HepG2 (cell line): ENCODE results near the gene LRFN2. TPM values are rescaled to one million over a fixed set of nuclear protein-coding genes. Genes with fewer than 3 reads are reported as not detected.

ENCODE experiments used
- ATAC-seq: fragments of 200-7000 bp; cut with Tn5 transposase; 3 replicates; pipeline ENCODE4 v1.9.1; 2020; ENCODE audit warnings: mild to moderate bottlenecking, moderate library complexity
- BruUV-seq: library from RNA; stranded (reverse); fragments of 400-500 nt; replicated peaks from 2 replicates; lab custom pipeline; 2021; lab: Mats Ljungman, UMichigan
- CTCF ChIA-PET: fragments of 300-600 bp; formaldehyde crosslinking; extraction: SDS; loops from one replicate; lab custom pipeline; 2021; ENCODE audit warnings: low total read pairs, inconsistent platforms, low intra/inter-chr PET ratio; lab: Yijun Ruan, JAX
- POLR2A ChIA-PET: fragments of 350-600 bp; sonication (Branson Sonifier 250); formaldehyde crosslinking; loops from one replicate; lab custom pipeline; 2020; ENCODE audit warnings: antibody characterized with exemption, inconsistent platforms; lab: Yijun Ruan, JAX
- DNase-seq: peaks from one replicate; pipeline ENCODE4 v3.0.0-alpha.2; 2015; ENCODE audit warnings: low spot score
- FAIRE-seq: peaks from 3 replicates; lab custom pipeline; 2011; peaks lifted over from hg19 to GRCh38; lab: Jason Lieb, UNC
- H2AFZ ChIP-seq: one replicate; pipeline ENCODE4 v1.6.1; 2011; ENCODE audit warnings: low read length, inconsistent platforms
- H3K27ac ChIP-seq: fragments of 300-600 bp; 3 replicates; pipeline ENCODE4 v1.8.0; 2011; ENCODE audit warnings: mixed run types, mild to moderate bottlenecking, mixed read lengths, low read length, inconsistent platforms; ENCODE audit not compliant: insufficient read depth; ENCODE audit errors: extremely low read length
- H3K27me3 ChIP-seq, 2 experiments: fragments of 200-600 bp in 1 of 2; 2 replicates in 1 of 2; 3 replicates in 1 of 2; pipeline versions ENCODE4 v1.6.0 to v1.8.0; 2011; ENCODE audit warnings: low read length in 2 of 2, mild to moderate bottlenecking in 2 of 2, moderate library complexity in 2 of 2, inconsistent platforms in 1 of 2; ENCODE audit not compliant: insufficient read depth in 2 of 2, control insufficient read depth in 1 of 2
- H3K36me3 ChIP-seq, 2 experiments: fragments of 200-600 bp in 1 of 2; replicated peaks in 1 of 2; 2 replicates in 1 of 2; 3 replicates in 1 of 2; pipeline versions ENCODE4 v1.5.1 to v1.8.0; 2011; ENCODE audit warnings: low read length in 2 of 2, inconsistent platforms in 1 of 2; ENCODE audit not compliant: insufficient read depth in 2 of 2, control insufficient read depth in 1 of 2
- H3K4me1 ChIP-seq: 2 replicates; pipeline ENCODE4 v1.5.1; 2012; ENCODE audit warnings: low read length, inconsistent platforms; ENCODE audit not compliant: insufficient read depth
- H3K4me2 ChIP-seq: 2 replicates; pipeline ENCODE4 v1.6.0; 2011; ENCODE audit warnings: low read depth, low read length, inconsistent platforms
- H3K4me3 ChIP-seq, 3 experiments: fragments of 200-600 bp in 1 of 3; sonication (generic), shearing (Covaris generic) in 1 of 3; replicated peaks in 1 of 3; 2 replicates each; pipeline ENCODE4 v1.5.1; 2011 to 2016; ENCODE audit warnings: low read length in 3 of 3, inconsistent platforms in 2 of 3, low read depth in 2 of 3, mild to moderate bottlenecking in 2 of 3, control low read depth in 1 of 3, mixed read lengths in 1 of 3; ENCODE audit not compliant: insufficient read depth in 1 of 3
- H3K79me2 ChIP-seq: one replicate; pipeline ENCODE4 v1.6.1; 2011; ENCODE audit warnings: low read length, inconsistent platforms; ENCODE audit not compliant: insufficient read depth
- H3K9ac ChIP-seq: 2 replicates; pipeline ENCODE4 v1.6.0; 2011; ENCODE audit warnings: mild to moderate bottlenecking, low read depth, low read length, inconsistent platforms; ENCODE audit not compliant: insufficient read depth
- H3K9me3 ChIP-seq: 2 replicates; pipeline ENCODE4 v1.5.1; 2012; ENCODE audit warnings: mild to moderate bottlenecking, low read length
- H4K20me1 ChIP-seq: 2 replicates; pipeline ENCODE4 v1.6.0; 2011; ENCODE audit warnings: inconsistent platforms, mild to moderate bottlenecking, low read length, moderate library complexity; ENCODE audit not compliant: insufficient read depth
- GABPB1 ChIP-seq: IDR thresholded peaks from 2 replicates; pipeline ENCODE4 v1.6.1; 2016; ENCODE audit warnings: mild to moderate bottlenecking, missing genetic modification reagents, moderate library complexity, missing compliant biosample characterization
- HIC2 ChIP-seq: sonication (generic); formaldehyde crosslinking; IDR thresholded peaks from 2 replicates; pipeline ENCODE4 v1.9.0; 2022; ENCODE audit warnings: low read depth, missing genetic modification reagents
- IKZF5 ChIP-seq: IDR thresholded peaks from 2 replicates; pipeline ENCODE4 v1.6.1; 2018; ENCODE audit warnings: missing genetic modification reagents, mild to moderate bottlenecking, missing compliant biosample characterization
- KAT2B ChIP-seq: fragments of 150-350 bp; IDR thresholded peaks from 2 replicates; pipeline ENCODE4 v1.6.1; 2014; ENCODE audit warnings: low read depth, low read length, borderline replicate concordance
- ONECUT2 ChIP-seq: sonication (generic); formaldehyde crosslinking; IDR thresholded peaks from 2 replicates; pipeline ENCODE4 v1.4.0; 2020; ENCODE audit warnings: missing genetic modification reagents
- POLR2AphosphoS2 ChIP-seq: IDR thresholded peaks from 2 replicates; pipeline ENCODE4 v1.6.1; 2011; ENCODE audit warnings: low read depth, low read length, improper control_type of control experiment
- PRDM15 ChIP-seq: sonication (generic); formaldehyde crosslinking; IDR thresholded peaks from 2 replicates; pipeline ENCODE4 v1.4.0; 2020; ENCODE audit warnings: missing genetic modification reagents
- PREB ChIP-seq: sonication (generic); formaldehyde crosslinking; IDR thresholded peaks from 2 replicates; pipeline ENCODE4 v1.4.0; 2020; ENCODE audit warnings: missing genetic modification reagents
- SMAD3 ChIP-seq: sonication (generic); formaldehyde crosslinking; IDR thresholded peaks from 2 replicates; pipeline ENCODE4 v1.4.0; 2020; ENCODE audit warnings: missing genetic modification reagents
- THAP8 ChIP-seq: sonication (generic); formaldehyde crosslinking; IDR thresholded peaks from 2 replicates; pipeline ENCODE4 v1.5.1; 2020; ENCODE audit warnings: missing genetic modification reagents, mild to moderate bottlenecking, borderline replicate concordance
- U2AF2 ChIP-seq: fragments of 200-400 bp; formaldehyde crosslinking; IDR thresholded peaks from 2 replicates; pipeline ENCODE4 v1.6.1; 2017; ENCODE audit warnings: low read depth, mild to moderate bottlenecking, low read length
- ZMAT5 ChIP-seq: sonication (generic); formaldehyde crosslinking; IDR thresholded peaks from 2 replicates; pipeline ENCODE4 v1.5.0; 2020; ENCODE audit warnings: mild to moderate bottlenecking, low read depth, missing genetic modification reagents, borderline replicate concordance
- ZMYM3 ChIP-seq: sonication (generic); formaldehyde crosslinking; IDR thresholded peaks from 2 replicates; pipeline ENCODE4 v1.5.1; 2020; ENCODE audit warnings: mild to moderate bottlenecking, missing genetic modification reagents
- ZNF232 ChIP-seq: sonication (generic); formaldehyde crosslinking; IDR thresholded peaks from 2 replicates; pipeline ENCODE4 v1.4.0; 2020; ENCODE audit warnings: missing genetic modification reagents, borderline replicate concordance
- ZNF501 ChIP-seq: sonication (generic); formaldehyde crosslinking; IDR thresholded peaks from 2 replicates; pipeline ENCODE4 v1.5.1; 2020; ENCODE audit warnings: mild to moderate bottlenecking, moderate library complexity, missing genetic modification reagents
- ZNF776 ChIP-seq: sonication (generic); formaldehyde crosslinking; IDR thresholded peaks from 2 replicates; pipeline ENCODE4 v1.4.0; 2020; ENCODE audit warnings: mild to moderate bottlenecking, missing genetic modification reagents
- ZNF83 ChIP-seq: sonication (generic); formaldehyde crosslinking; IDR thresholded peaks from 2 replicates; pipeline ENCODE4 v1.4.0; 2020; ENCODE audit warnings: missing genetic modification reagents, mild to moderate bottlenecking, borderline replicate concordance
- WGBS: methylation state at CpG from one replicate; pipeline ENCODE4 v1.1.6; 2017; ENCODE audit warnings: low lambda C conversion rate; 5-methylcytosine and 5-hydroxymethylcytosine counted together
- in situ Hi-C: cut with HindIII; loops from 2 replicates; pipeline ENCODE4 v1.10.0; 2017; ENCODE audit warnings: low pct_unique_long_range_greater_than_20kb; ENCODE audit not compliant: extremely low pct_ligation_motif_present
- intact Hi-C: fragments of 100-400 bp; cut with micrococcal nuclease; formaldehyde crosslinking; loops from one replicate; pipeline ENCODE4 v1.10.0; 2022; ENCODE audit not compliant: unreplicated experiment
- polyA plus RNA-seq, 8 experiments: library from polyadenylated mRNA; depleted of rRNA in 3 of 8; stranded (reverse) in 7 of 8; unstranded in 1 of 8; fragments of >200 nt; fragmentation: Illumina TruSeq in 4 of 8; extraction: Trizol in 4 of 8; gene quantifications; 2 replicates each; pipeline versions ENCODE4 v1.2.1 to v1.2.3, GENCODE V29; 2011 to 2016; ENCODE audit warnings: low read depth in 4 of 8, missing spikeins in 1 of 8, mixed read lengths in 1 of 8; ENCODE audit not compliant: insufficient read depth in 1 of 8
- total RNA-seq, 5 experiments: library from RNA; depleted of rRNA; stranded (reverse); fragments of >200 nt; fragmentation: Illumina TruSeq; extraction: Trizol; gene quantifications; 2 replicates each; pipeline ENCODE4 v1.2.3, GENCODE V29; 2016; ENCODE audit warnings: low read depth in 1 of 5

The LRFN2 gene
- total and polyA plus RNA-seq, 2 of the 13 experiments (the other 11 are each of a cell fraction or from before 2014, with no cell fraction given): not detected

- Histone ChIP-seq H3K27ac (no peak overlapping the region), H3K4me3 (no peak overlapping the region), H3K4me1 (no peaks in the 10 kb centered on the region), H3K9me3 (no peaks in the 10 kb centered on the region), H3K79me2 (no peaks in the 10 kb centered on the region), H3K9ac (no peak overlapping the region), H3K36me3 (no peaks in the 10 kb centered on the region), H4K20me1 (no peaks in the 10 kb centered on the region), H3K27me3 (peaks cover 2 to 7% of the 10 kb centered on the region in 2 experiments; a peak in 2 of 5 replicates), H2AFZ (no peak overlapping the region), H3K4me2 (no peak overlapping the region)
- in situ Hi-C loops: no loop called here
- CTCF ChIA-PET: no interaction called here
- WGBS: 13% methylated on average over 3 of the region's 3 CpGs
- intact Hi-C loops: no loop called here
- POLR2A ChIA-PET: no interaction called here
- no TSS peak for BruUV-seq
- DNase-seq: no peak
- no peak for ATAC-seq
- no peak for FAIRE-seq
- TF ChIP-seq THAP8 (CRISPR knock-in tag): no peak
- TF ChIP-seq IKZF5 (CRISPR knock-in tag): no peak
- no peak for TF ChIP-seq PREB (CRISPR knock-in tag)
- TF ChIP-seq POLR2AphosphoS2: no peak
- TF ChIP-seq SMAD3: no peak
- TF ChIP-seq ZNF83 (CRISPR knock-in tag): no peak
- TF ChIP-seq ONECUT2 (CRISPR knock-in tag): no peak
- TF ChIP-seq ZMAT5: no peak
- no peak for TF ChIP-seq ZNF232 (CRISPR knock-in tag)
- TF ChIP-seq GABPB1 (CRISPR knock-in tag): no peak
- no peak for TF ChIP-seq ZMYM3 (CRISPR knock-in tag)
- no peak for TF ChIP-seq ZNF501
- TF ChIP-seq HIC2 (CRISPR knock-in tag): no peak
- no peak for TF ChIP-seq KAT2B
- no peak for TF ChIP-seq ZNF776
- no peak for TF ChIP-seq PRDM15 (CRISPR knock-in tag)
- TF ChIP-seq U2AF2: no peak
Observed at GRCh38 chr6:40634429-40634828, 47.3 kb upstream of the LRFN2 start.
